Measurements from ENCODE around the gene SUSD2. TPM values are rescaled to one million over a fixed set of nuclear protein-coding genes. Genes with fewer than 3 reads are reported as not detected.
A peak's percentile ranks its signal among the peaks of the same experiment; 100 is the strongest.

SUSD2 gene
- total RNA-seq, 1 experiment from 2014 or later, result 0.15 TPM

DNA sequence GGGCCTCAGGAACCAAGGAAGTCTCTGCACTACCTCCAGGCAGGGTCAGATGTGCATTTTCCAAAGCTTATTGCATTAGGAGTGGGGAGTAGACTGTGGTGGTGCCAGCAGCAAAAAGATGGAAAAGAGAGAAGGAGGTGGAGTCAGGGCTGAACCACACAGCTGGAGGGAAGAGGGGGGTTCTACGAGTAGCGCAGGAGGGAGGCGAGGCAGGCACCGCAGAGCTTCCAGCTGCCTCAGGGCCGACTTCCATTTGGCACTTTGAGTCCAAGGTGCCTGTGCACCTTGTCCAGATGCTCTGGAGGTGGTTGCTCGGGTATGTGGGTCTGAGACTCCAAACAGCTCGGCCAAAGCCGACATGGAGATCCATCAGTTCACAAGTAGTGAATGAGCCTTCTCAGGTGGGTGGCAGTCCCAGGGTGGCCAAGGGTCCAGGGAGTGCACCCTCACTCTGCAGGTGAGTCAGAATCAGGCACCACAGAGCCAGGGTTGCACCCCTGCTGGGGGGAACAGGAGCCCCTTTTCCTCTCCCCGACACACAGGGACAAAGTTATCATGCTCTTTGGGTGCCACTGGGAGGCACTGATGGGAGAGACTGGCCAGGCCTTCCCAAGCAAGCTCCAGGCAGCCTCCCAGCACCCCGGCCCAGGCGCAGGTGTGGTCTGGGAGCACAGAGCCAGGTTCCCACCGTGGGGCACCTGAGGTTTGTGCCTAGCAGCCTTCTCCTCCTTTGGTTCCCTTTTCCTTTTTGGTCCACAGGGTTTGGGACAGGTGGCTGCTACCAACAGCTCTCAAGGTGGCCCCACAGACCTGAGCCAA lies 33.4 kb downstream of the SUSD2 start:
- DNase-seq (ENCODE audit: low read depth), result no peak

DNA sequence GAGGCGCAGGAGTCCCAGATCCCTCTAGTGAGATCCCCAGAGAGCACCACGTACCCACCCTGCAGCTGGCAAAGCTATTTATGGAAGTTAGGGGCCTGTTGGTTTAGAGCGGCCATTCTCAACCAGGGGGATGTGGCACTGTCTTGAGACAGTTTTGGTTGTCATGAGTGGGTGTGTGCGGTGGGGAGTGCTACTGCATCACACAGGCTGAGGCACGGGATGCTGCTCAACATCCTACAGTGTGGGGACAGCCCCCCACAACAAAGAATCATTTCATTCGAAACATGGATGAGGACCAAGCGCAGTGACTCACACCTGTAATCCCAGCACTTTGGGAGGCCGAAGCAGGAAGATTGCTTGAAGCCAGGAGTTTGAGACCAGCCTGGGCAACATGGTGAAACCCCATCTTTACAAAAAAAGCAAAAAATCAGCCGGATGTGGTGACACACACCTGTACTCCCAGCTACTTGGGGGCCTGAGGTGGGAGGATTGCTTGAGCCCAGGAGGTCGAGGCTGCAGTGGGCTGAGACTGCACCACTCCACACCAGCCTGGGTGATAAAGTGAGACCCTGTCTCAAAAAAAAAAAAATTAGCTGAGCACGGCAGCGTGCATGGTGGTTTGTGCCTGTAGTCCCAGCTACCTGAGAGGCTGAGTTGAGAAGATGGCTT lies 35.4 kb downstream of the SUSD2 start:
- DNase-seq (ENCODE audit: low read depth), result no peak

DNA sequence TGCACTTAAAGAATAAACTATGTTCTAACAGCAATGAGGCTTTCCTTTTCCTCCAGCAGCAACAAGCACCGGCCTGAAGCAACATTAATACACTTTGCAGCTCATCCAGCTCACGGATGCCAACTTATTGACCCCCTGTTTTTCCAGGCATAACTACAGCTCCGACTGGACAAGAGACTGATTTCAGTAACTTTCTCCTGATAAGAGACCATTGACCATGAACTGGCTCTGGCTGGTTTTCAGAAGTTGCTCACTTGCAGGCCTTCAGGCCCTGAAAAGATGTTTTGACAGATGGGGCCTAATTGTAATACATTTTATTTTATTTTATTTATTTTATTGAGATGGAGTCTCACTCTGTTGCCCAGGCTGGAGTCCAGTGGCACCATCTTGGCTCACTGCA lies 36.1 kb downstream of the SUSD2 start:
- no peak for DNase-seq (ENCODE audit: low read depth)

DNA sequence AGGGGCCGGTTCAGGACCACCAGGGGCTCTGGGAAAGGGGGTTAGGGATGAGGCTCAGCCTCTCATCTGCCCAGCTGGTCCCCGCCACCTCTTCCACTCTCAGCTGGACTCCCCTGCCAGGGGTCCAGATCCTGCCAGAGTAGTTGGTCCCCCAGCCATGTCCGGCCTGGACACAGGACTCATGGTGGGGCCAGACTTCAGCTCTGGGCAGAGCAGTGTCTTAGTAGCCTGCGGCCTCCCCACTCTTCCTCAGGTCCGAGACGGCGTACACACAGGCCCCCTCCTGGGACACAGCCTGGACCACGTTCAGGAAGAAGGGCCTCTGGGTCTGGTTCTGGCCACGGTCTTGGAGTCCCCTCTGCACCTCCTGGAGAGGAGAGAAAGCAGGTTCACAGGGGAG lies 38.5 kb downstream of the SUSD2 start:
- DNase-seq (ENCODE audit: low read depth), result no peak

DNA sequence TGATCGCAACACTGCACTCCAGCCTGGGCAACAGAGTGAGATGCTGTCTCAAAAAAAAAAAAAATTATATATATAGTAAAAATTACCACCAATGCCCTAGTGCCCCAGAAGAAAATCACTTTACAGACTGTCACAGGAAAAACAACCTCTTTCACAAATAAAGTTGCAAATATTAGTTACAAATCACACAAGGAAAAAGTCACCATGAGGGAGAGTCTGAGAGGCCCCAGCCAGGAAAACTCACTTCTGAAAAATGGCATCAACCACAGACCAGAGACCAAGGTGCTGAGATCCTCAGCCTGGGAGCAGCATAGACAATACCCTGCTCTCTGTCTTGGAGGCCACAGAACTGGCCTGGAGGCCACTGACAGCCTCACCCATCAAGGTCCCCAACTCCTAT lies 43.2 kb downstream of the SUSD2 start:
- no peak for DNase-seq (ENCODE audit: low read depth)

DNA sequence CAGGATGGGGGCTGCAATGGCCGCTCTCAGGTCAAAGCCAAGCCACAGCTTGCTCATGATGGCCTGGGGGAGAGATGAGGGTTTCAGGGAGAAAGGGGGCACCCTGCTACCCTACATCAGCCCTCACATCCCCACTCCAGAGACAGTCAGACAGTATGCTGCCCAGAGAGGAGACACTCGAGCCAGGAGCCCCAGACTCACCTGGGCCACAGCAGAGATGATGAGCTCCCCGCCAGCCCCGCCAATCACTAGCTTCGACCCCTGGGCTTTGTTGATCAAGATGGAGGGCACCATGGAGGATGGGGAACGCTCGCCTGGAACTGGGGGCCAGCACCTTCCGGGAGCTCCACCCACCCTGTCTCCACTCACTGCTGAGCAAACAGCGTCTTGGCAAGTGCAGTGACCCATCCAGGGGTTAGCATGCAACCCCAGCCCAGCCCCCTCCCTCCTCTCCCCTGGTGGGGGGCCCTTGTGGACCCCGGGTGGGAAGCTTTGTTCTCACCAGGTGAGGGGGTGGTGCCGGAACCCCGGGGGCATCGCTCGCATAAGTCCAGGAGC lies 43.8 kb downstream of the SUSD2 start:
- no peak for DNase-seq (ENCODE audit: low read depth)

DNA sequence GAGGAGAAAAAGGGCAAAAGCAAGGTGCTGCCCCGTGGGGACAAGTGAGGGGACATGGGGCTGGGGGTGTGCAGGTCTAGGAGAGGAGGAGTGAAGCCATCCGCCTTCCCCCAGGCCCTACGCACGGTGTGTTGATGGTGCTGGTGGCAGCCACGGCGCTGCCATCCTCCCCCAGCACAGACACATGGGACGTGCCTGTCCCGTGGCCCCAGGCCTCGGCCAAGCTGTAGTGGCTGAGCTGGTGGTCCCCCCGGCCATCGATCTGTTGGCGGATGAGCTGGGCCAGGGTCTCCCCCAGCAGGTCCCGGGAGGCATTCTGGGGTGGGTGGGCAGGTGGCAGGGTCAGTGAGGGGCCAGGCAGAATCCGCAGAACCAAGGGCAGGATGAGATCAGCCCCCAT lies 44.7 kb downstream of the SUSD2 start:
- DNase-seq (ENCODE audit: low read depth), result no peak

DNA sequence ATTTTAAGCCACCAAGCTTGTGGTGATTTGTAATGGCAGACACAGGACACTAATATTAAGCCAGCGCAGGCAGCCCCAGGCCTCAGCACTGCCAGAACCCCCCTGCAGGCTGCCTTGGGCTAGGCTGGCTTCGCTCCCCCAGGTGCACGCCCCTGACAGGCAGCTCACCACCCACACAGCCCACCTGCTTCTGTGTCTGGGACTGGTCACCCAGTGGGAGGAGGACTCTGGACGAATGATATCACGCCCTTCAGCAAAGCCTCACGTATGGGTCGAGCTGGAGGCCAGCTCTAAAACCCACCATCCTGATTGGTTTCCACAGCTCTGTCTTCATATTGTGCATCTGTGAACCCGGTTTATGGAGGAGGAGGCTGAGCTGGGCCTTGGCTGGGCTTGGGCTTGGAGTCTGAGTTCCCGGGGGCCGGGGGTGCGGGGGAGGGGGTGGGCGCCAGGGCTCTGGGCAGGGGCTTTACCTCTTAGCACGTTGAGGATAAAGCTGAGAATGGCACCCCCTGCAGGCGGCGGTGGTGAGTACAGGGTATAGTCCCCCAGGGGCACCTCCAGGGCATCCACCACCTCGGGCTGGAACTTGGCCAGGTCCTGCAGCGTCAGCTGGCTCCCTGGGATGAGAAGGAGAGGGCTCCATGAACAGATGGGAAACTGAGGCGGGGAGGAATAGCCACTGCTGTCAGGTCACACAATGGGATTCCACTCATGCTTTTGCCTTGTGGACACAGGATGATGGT lies 49.8 kb downstream of the SUSD2 start:
- DNase-seq (ENCODE audit: low read depth), result no peak

DNA sequence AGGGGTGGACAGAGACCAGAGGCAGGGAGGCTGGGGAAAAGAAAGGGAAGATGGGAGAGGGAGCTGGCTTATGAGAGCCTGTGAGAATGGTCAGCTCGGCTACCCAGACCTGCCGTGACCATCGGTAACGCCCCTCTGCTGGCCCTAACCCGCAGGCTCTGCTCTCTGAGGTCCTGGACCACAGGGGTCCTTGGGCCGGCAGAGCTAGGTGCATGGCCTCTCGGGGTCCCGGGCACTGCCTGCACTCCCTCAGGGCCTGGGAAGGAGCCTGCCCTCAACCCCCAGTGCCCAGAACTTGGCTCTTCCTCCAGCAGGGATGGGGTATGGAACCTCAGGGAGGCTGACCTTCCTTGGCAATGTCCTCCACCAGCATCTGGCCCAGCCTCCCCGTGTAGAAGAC lies 50.4 kb downstream of the SUSD2 start:
- no peak for DNase-seq (ENCODE audit: low read depth)

DNA sequence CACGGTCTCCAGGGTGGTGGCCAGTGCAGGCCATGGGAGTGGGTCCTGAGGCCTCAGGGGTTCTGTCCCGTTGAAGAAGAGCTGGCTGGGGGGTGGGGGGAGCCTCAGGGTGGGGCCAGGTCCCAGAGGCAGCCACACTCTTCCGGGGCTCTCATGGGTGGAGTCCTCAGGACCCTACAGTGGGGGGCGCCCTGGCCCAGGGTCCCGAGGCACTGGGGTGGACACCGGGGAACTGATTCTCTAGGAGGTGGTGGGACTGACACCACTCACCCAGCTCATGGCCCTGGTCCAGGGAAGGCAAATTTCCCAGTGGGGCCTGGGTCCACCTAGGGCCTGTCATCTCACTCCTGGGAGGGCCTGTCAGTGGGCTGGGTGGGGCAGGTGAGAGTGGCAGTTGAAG lies 50.8 kb downstream of the SUSD2 start:
- DNase-seq (ENCODE audit: low read depth), result no peak

DNA sequence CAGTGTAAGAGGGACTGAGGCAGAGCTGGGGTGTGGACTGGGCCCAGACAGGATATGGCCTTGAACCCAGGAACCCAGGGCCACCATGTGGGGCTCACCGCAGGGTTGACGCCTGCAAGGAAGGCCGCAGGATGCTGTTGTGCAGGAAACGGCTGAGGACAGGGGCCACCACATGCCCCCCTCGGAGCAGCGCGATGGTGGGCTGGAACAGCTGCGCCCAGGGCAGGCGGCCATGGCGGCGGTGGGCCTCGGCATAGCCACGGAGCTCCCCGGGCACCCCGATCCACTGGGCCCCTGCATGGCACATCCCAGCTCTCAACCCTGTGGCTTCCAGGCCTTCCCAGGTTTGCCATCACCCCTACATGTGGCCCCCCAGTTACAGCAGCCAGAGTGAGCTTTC lies 51.4 kb downstream of the SUSD2 start:
- DNase-seq (ENCODE audit: low read depth), result no peak

DNA sequence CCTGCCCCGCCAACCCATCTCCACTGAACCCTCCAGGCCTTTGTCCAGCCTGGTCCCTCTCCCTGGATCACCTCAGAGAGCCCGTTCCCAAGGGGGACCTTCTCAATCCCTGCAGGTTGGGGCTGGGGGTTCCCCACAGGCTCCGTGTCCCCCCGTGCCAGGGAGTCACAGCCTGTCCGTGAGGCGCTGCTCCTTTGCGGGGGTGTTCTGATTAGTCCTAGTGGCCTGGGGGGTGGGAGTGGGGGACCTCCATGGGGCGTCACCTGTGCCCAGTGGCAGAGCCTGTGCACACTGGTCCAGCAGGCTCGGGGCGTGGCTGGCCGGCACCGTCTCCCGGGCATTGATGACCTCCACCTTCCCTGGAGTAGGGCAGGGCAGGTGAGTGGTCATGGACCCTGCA lies 51.9 kb downstream of the SUSD2 start:
- DNase-seq (ENCODE audit: low read depth), result no peak

DNA sequence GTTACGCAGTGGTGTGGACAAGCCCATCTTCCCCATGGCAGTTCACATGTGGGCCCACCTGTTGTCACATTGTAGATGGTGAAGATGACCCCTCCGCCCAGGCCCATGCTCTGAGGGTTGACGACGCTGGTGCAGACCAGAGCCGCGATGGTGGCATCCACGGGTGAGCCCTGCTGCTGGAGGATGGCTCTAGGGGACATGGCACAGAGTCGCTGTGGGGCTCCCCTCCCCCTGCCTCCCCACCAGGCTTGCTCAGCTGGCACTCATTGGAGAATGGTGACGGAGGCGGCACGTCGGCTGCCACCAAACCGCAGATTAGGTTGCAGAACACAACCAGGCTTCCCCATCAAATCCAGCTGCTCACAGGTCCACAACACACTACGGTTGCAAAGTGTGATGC lies 52.5 kb downstream of the SUSD2 start:
- DNase-seq (ENCODE audit: low read depth), result no peak

DNA sequence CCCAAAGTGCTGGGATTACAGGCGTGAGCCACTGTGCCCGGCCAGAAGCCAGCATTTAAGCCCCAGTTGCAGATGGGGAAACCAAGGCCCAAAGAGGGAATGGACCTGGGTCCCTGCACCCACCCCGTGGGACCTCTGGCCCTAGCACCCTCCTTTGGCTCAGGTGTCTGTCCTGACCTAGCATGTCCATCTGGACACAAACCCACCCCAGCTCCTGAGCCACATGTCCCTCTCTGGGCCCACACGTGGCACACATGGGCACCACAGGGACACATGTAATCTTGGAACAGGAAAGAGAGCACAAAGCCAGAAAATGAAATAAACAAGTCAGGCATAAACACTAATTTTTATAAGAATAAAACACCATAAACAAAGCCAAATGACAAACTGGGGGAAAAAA lies 54.0 kb downstream of the SUSD2 start:
- DNase-seq (ENCODE audit: low read depth), result no peak

DNA sequence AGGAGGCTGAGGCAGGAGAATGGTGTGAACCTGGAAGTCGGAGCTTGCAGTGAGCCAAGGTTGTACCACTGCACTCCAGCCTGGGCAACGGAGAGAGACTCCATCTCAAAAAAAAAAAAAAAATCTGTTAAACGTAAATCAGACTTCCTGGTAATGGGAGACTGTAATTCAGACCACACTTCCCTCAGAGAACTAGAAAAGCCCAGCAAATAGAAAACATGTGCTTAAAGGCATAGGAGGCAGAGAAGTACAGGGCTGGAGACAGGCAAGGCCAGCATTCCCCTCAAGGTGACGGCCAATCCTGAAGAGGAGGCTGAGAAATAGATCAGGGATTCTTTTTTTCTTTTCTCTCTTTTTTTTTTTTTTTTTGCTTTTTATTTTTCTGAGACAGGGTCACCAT lies 55.4 kb downstream of the SUSD2 start:
- DNase-seq (ENCODE audit: low read depth), result no peak

DNA sequence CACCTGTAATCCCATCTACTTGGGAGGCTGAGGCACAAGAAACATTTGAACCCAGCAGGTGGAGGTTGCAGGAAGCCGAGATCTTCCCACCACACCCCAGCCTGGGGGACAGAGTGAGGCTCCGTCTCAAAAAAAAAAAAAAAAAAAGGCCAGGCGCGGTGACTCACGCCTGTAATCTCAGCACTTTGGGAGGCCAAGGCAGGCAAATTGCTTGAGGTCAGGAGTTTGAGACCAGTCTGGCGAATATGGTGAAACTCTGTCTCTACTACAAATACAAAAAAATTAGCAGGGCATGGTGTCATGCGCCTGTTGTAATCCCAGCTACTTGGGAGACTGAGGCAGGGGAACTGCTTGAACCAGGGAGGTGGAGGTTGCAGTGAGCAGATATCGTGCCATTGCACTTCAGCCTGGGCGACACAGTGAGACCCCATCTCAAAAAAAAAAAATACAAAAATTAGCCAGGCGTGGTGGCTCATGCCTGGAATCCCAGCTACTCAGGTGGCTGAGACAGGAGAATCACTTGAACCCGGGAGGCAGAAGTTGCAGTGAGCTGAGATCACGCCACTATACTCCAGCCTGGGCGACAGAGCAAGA lies 56.9 kb downstream of the SUSD2 start:
- DNase-seq (ENCODE audit: low read depth), result peak; percentile 15

Other genes with a start within 250 kb of the SUSD2 start
- gene GSTT2B, start 220.3 kb upstream of the SUSD2 start, total RNA-seq (2014; rRNA removed; shearing (Covaris generic)), result 6.2 and 10.1 TPM in 2 replicates
- 3.7 and 4.1 TPM in 2 replicates for gene DDTL, start 214.6 kb upstream of the SUSD2 start, total RNA-seq (2014; rRNA removed; shearing (Covaris generic))
- 133 and 197 TPM in 2 replicates for gene DDT, start 207.0 kb upstream of the SUSD2 start, total RNA-seq (2014; rRNA removed; shearing (Covaris generic))
- gene GSTT2, start 201.4 kb upstream of the SUSD2 start, total RNA-seq (2014; rRNA removed; shearing (Covaris generic)), result 0.99 and 1.3 TPM in 2 replicates
- gene GSTT4, start 176.0 kb upstream of the SUSD2 start, total RNA-seq (2014; rRNA removed; shearing (Covaris generic)), result not detected in 2 replicates
- gene CABIN1, start 170.2 kb upstream of the SUSD2 start, total RNA-seq (2014; rRNA removed; shearing (Covaris generic)), result 13.1 and 24.1 TPM in 2 replicates
- not detected in 2 replicates for gene GGT5, start 63.6 kb downstream of the SUSD2 start, total RNA-seq (2014; rRNA removed; shearing (Covaris generic))
- 13.9 and 22.4 TPM in 2 replicates for gene SPECC1L, start 89.3 kb downstream of the SUSD2 start, total RNA-seq (2014; rRNA removed; shearing (Covaris generic))
- gene ADORA2A, start 246.1 kb downstream of the SUSD2 start, total RNA-seq (2014; rRNA removed; shearing (Covaris generic)), result 2.7 and 5.2 TPM in 2 replicates

All from M059J (cell line).